ENCODE measurements around the gene PWWP2B. TPM values are rescaled to one million over a fixed set of nuclear protein-coding genes. Genes with fewer than 3 reads are reported as not detected.

The PWWP2B gene
- polyA plus RNA-seq, 1 experiment = 2.7 TPM

DNA sequence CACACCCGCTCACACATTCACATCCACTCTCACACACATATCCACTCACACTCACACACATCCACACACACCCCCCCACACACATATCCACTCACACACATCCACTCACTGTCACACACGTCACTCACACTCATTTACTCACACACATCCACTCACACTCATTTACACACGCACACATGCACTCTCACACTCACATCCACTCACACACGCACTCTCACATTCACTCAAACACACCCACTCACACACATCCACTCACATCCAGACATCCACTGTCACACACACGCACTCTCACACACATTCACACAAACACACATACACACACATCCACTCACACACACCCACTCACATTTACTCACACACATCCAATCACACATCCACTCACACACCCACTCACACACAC lies 18.3 kb downstream of the PWWP2B start:
- TF ChIP-seq, protein P1, sequence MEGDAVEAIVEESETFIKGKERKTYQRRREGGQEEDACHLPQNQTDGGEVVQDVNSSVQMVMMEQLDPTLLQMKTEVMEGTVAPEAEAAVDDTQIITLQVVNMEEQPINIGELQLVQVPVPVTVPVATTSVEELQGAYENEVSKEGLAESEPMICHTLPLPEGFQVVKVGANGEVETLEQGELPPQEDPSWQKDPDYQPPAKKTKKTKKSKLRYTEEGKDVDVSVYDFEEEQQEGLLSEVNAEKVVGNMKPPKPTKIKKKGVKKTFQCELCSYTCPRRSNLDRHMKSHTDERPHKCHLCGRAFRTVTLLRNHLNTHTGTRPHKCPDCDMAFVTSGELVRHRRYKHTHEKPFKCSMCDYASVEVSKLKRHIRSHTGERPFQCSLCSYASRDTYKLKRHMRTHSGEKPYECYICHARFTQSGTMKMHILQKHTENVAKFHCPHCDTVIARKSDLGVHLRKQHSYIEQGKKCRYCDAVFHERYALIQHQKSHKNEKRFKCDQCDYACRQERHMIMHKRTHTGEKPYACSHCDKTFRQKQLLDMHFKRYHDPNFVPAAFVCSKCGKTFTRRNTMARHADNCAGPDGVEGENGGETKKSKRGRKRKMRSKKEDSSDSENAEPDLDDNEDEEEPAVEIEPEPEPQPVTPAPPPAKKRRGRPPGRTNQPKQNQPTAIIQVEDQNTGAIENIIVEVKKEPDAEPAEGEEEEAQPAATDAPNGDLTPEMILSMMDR (IDR thresholded peaks at IDR 0.05; ENCODE audit: insufficient read depth, low read depth, low read length) = no peak
- H3K36me3 ChIP-seq (ENCODE audit: control insufficient read depth, insufficient read depth, low read length) = no peaks in the 10 kb centered on the region
- POLR2A ChIA-PET = no interaction called here
- DNase-seq (ENCODE audit: low read depth) = no peak
- CTCF ChIA-PET = interaction anchor here (1.1 kb wide), 1 partner anchor 28 kb away, joined by 3 read pairs; no protein-coding TSS in a partner anchor
- no peaks in the 10 kb centered on the region for H3K27me3 ChIP-seq (ENCODE audit: control insufficient read depth, insufficient read depth, low read length)
- no peak overlapping the region for H3K4me3 ChIP-seq (ENCODE audit: low read depth, low read length)

DNA sequence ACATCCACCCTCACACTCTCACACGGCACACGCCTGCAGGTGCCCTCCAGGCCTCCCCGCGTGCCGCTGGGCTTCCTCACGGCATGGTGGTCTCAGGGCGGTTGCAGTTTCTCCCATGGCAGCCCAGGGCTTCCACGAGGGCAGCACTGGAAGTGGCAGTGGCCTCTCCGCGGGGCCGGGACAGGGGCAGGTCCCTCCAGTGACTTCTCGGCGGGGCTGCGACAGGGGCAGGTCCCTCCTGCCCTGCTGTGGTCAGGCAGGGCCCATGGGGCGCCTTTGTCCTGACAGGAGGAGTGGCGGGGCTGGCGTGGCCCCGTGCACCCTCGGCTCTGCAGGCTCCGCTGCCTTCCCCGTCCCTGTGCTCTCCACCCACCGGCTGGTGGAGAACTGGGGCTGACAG lies 19.0 kb downstream of the PWWP2B start:
- ChIA-PET POLR2A (no interaction called here), CTCF (no interaction called here)
- DNase-seq (ENCODE audit: low read depth) = no peak
- H3K36me3 ChIP-seq (ENCODE audit: control insufficient read depth, insufficient read depth, low read length) = no peaks in the 10 kb centered on the region
- no peak overlapping the region for H3K4me3 ChIP-seq (ENCODE audit: low read depth, low read length)
- H3K27me3 ChIP-seq (ENCODE audit: control insufficient read depth, insufficient read depth, low read length) = no peaks in the 10 kb centered on the region
- TF ChIP-seq, protein P1 (IDR thresholded peaks at IDR 0.05; ENCODE audit: insufficient read depth, low read depth, low read length) = no peak

GRCh38 chr10:132416566-132417256 lies 19.7 kb downstream of the PWWP2B start:
- H3K27me3 ChIP-seq (ENCODE audit: control insufficient read depth, insufficient read depth, low read length) = no peaks in the 10 kb centered on the region
- TF ChIP-seq, protein P1 (IDR thresholded peaks at IDR 0.05; ENCODE audit: insufficient read depth, low read depth, low read length) = no peak
- H3K4me3 ChIP-seq (ENCODE audit: low read depth, low read length) = no peak overlapping the region
- ChIA-PET CTCF (no interaction called here), POLR2A (no interaction called here)
- DNase-seq (ENCODE audit: low read depth) = no peak
- H3K36me3 ChIP-seq (ENCODE audit: control insufficient read depth, insufficient read depth, low read length) = no peaks in the 10 kb centered on the region

DNA sequence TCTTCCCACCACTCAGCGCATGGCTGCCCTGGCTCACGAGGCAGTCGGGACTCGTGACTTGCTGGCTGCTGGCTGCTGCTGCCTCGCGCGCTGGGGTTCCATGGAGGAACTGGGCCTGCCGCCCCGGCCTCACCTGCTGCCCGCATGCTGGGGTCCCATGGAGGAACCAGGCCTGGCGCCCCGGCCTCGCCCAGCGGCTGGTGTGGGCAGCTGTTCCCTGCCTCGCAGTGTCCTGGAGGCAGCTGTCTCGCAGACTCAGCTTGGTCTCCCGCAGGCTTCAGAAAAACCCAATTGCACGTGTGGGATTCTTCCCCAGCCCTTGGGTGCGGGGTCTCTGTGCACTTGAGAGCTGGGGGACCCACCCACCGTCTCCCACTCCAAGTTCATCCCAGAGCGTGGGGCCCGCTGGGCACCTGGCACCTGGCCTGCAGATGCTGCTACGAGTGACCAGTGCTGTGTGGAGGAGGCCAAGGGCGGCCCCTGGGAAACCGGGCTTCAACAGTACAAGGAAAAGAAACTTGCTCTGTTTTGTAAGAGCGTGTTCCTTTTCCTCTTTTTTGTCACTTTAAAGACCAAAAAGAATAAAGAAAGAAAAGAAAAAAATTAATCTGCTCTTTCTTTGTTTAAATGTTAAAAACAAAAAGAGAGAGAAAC lies 20.4 kb downstream of the PWWP2B start:
- DNase-seq (ENCODE audit: low read depth) = no peak
- CTCF ChIA-PET = no interaction called here
- H3K27me3 ChIP-seq (ENCODE audit: control insufficient read depth, insufficient read depth, low read length) = no peaks in the 10 kb centered on the region
- POLR2A ChIA-PET = no interaction called here
- TF ChIP-seq, protein P1 (IDR thresholded peaks at IDR 0.05; ENCODE audit: insufficient read depth, low read depth, low read length) = no peak
- no peaks in the 10 kb centered on the region for H3K36me3 ChIP-seq (ENCODE audit: control insufficient read depth, insufficient read depth, low read length)
- no peak overlapping the region for H3K4me3 ChIP-seq (ENCODE audit: low read depth, low read length)

DNA sequence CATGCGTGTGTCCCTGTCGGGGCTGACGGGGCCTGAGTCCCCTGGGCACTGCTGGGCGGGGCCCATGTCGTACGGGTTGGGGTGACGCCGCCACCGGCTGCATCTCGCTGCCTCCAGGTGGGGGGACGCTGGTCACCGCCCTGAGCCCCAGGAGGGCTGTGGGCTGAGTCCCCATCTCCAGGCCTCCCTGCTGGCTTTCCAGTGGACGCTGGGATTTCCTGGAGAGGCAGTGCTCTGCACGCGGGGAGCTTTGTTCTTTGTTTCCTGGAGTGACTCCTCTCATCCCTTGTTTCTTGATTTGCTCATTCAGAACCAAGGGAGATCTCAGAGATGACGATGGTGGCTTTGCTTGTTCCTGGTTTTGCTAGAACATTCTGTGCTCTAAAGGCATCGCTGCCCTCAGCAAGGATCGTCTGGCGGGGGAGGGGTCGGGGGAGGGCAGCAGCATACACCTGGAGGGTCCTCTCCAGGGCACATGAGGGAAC lies 21.0 kb downstream of the PWWP2B start:
- no peak for DNase-seq (ENCODE audit: low read depth)
- TF ChIP-seq, protein P1 (IDR thresholded peaks at IDR 0.05; ENCODE audit: insufficient read depth, low read depth, low read length) = no peak
- ChIA-PET CTCF (no interaction called here), POLR2A (no interaction called here)
- Histone ChIP-seq H3K4me3 (ENCODE audit: low read depth, low read length) (no peak overlapping the region), H3K36me3 (ENCODE audit: control insufficient read depth, insufficient read depth, low read length) (no peaks in the 10 kb centered on the region), H3K27me3 (ENCODE audit: control insufficient read depth, insufficient read depth, low read length) (no peaks in the 10 kb centered on the region)
